ENCODE measurements around the gene CDKAL1. TPM values are rescaled to one million over a fixed set of nuclear protein-coding genes. Genes with fewer than 3 reads are reported as not detected.

Gene CDKAL1
- total and polyA plus RNA-seq, 8 donors = 13.6 to 20.7 (median 17.5) TPM

DNA sequence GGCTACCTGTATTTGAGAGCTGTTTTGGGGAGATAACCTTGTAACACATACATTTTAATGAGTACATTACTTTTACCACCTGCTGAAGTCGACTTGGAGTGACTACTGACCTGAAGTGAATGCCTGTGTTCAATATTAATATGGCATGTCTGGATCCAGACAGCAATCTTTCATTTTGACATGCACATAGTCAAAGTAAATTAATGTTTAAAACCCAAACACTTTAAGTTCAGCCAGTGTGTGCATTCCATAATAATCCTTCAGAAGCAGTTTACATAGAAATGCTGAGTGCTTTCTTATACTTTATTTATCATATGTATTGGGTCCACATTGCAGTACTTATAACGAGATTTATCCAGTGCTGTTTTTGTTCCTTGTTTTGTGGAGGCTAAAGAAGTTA, 38.0 kb downstream of the CDKAL1 start:
- Histone ChIP-seq H3K27me3 (no peaks in the 10 kb centered on the region), H3K4me3 (no peak overlapping the region), H3K9me3 (no peaks in the 10 kb centered on the region), H3K27ac (peak overlapping the region in 1 of 2 donors; percentile 4), H3K36me3 (no peaks in the 10 kb centered on the region), H3K4me1 (peaks cover 0 to 17% of the 10 kb centered on the region in 2 donors)
- ATAC-seq (no peak), DNase-seq (no peak)
- TF ChIP-seq, protein P1, sequence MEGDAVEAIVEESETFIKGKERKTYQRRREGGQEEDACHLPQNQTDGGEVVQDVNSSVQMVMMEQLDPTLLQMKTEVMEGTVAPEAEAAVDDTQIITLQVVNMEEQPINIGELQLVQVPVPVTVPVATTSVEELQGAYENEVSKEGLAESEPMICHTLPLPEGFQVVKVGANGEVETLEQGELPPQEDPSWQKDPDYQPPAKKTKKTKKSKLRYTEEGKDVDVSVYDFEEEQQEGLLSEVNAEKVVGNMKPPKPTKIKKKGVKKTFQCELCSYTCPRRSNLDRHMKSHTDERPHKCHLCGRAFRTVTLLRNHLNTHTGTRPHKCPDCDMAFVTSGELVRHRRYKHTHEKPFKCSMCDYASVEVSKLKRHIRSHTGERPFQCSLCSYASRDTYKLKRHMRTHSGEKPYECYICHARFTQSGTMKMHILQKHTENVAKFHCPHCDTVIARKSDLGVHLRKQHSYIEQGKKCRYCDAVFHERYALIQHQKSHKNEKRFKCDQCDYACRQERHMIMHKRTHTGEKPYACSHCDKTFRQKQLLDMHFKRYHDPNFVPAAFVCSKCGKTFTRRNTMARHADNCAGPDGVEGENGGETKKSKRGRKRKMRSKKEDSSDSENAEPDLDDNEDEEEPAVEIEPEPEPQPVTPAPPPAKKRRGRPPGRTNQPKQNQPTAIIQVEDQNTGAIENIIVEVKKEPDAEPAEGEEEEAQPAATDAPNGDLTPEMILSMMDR (IDR thresholded peaks at IDR 0.05) = no peak
- intact Hi-C loops (cut with DNase I) = no loop called here

DNA sequence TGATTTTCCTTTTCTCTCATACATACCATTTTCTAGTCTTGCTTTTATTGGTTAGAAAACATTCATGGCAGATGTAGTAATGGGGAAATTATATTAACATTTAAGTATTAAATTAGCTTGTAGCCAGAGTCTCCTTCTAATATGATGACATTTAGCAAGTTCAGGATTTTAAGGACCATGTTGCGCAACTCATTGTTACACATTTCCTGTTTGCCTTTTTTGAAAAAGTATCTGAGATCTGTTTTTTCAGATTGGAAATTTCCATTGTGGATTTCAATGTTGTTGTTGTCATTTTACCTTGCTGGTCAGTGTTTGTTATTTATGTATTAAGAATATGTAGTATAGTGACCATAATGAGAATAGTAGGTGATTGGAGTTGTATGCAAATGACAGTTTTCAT, 38.7 kb downstream of the CDKAL1 start:
- DNase-seq (peak in 1 of 4 donors; percentile 29), ATAC-seq (peak; percentile 19)
- H3K27me3 ChIP-seq = no peaks in the 10 kb centered on the region
- peak overlapping the region in 1 of 2 donors; percentile 4 for H3K27ac ChIP-seq
- intact Hi-C loops (cut with DNase I) = no loop called here
- H3K9me3 ChIP-seq = no peaks in the 10 kb centered on the region
- H3K36me3 ChIP-seq = no peaks in the 10 kb centered on the region
- no peak overlapping the region for H3K4me3 ChIP-seq
- TF ChIP-seq, protein P1 (IDR thresholded peaks at IDR 0.05) = no peak
- H3K4me1 ChIP-seq = peaks cover 0 to 17% of the 10 kb centered on the region in 2 donors

DNA sequence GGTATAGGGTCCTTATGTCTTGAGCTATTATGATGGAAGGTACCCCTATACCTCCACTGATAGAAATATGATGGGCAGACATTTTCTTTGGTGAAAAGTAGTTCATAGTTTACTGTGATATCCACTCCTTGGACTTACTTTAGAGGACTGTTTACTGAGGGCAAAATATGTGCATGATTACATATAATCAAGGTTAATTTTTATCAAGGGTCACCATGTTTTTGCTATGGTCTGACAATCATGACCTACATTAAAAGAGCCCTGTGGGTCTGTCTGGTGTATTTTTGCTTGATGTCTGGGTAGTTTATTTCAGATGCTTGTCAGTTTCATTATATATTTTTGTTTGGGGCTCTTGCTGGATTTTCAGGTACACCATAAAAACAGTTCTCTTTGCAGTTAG, 40.1 kb downstream of the CDKAL1 start:
- Histone ChIP-seq H3K4me1 (peaks cover 0 to 17% of the 10 kb centered on the region in 2 donors), H3K27ac (no peak overlapping the region), H3K36me3 (peaks cover 0 to 7% of the 10 kb centered on the region in 2 donors), H3K4me3 (no peak overlapping the region), H3K27me3 (no peaks in the 10 kb centered on the region), H3K9me3 (no peaks in the 10 kb centered on the region)
- intact Hi-C loops (cut with DNase I) = no loop called here
- TF ChIP-seq, protein P1 (IDR thresholded peaks at IDR 0.05) = no peak
- DNase-seq = no peak
- no peak for ATAC-seq

DNA sequence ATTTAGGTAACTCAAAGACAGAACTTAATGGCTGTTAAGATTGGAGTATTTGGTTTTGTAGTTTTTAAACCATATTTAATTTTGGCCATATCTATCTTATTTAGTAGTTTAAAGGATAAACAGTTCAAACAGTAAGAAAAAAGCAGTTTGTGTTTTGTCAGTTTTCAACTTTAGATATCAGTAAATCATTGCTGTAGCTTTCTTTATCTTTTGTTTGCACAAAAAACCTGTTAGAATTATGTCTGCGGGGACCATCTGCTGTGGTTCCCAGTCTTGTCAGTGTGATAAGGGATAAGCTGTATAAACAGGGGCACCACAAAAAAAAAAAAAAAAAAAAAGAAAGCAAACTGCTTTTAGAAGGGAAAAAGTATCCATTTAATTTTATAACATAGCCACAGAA, 40.9 kb downstream of the CDKAL1 start:
- no peaks in the 10 kb centered on the region for H3K9me3 ChIP-seq
- H3K36me3 ChIP-seq = peaks cover 0 to 7% of the 10 kb centered on the region in 2 donors
- ATAC-seq (no peak), DNase-seq (no peak)
- intact Hi-C loops (cut with DNase I) = no loop called here
- H3K4me1 ChIP-seq = peaks cover 0 to 17% of the 10 kb centered on the region in 2 donors
- H3K4me3 ChIP-seq = no peak overlapping the region
- TF ChIP-seq, protein P1 (IDR thresholded peaks at IDR 0.05) = no peak
- H3K27me3 ChIP-seq = no peaks in the 10 kb centered on the region
- no peak overlapping the region for H3K27ac ChIP-seq

DNA sequence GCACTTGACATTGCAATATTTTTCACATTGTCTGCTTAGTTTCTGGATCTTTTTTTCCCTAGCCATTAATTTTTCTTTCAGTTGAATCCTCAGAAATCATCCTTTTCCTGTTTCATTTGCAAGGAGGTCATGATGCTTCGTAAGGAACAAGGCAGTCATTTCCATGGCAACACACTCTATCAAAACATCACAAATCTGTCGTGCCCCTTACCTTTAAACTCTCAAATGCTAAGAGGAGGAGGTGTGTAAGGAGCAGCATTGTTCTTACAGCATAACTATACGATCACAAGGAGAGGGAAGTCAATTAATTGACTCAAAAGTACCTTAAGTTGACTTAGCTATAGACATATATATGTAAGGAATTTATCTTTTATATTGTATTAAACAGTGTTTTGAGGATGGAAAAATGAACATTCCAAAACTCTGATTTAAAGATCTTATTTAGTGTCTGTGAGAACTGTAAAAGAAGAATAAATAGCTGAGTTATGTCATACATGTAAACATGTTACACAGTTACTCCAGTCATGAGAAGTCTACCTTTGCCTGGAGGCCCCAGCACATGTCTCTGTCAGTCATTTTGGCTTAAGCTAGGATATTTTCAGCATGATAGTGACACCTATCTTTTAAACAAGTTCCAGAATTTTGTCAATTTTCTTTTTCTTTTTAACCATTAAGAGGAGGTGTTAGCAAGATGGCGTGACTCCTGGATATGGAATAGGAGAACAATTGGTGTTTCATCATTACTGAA, 41.6 kb downstream of the CDKAL1 start:
- no peak overlapping the region for H3K4me3 ChIP-seq
- H3K36me3 ChIP-seq = peaks cover 0 to 7% of the 10 kb centered on the region in 2 donors
- TF ChIP-seq, protein P1 (IDR thresholded peaks at IDR 0.05) = no peak
- no peaks in the 10 kb centered on the region for H3K27me3 ChIP-seq
- no peaks in the 10 kb centered on the region for H3K9me3 ChIP-seq
- ATAC-seq (no peak), DNase-seq (no peak)
- intact Hi-C loops (cut with DNase I) = no loop called here
- no peak overlapping the region for H3K27ac ChIP-seq
- H3K4me1 ChIP-seq = peaks cover 0 to 17% of the 10 kb centered on the region in 2 donors
